Loucy (cell line): ENCODE measurements around the gene HDAC11.
"Not testable (repeated sequence)": the region's sequence is repeated elsewhere in the genome, so short reads cannot be mapped to it uniquely, and the experiment has no call there.

Source experiments
- H2AFZ ChIP-seq: fragments of 200-600 bp; sonication (generic); 2 replicates; pipeline ENCODE4 v1.6.0; 2016; ENCODE audit warnings: antibody characterized with exemption, mild to moderate bottlenecking, low read length, moderate library complexity
- H3F3A ChIP-seq: fragments of 200-600 bp; 2 replicates; pipeline ENCODE4 v1.6.0; 2016; ENCODE audit warnings: antibody characterized with exemption, low read depth, mild to moderate bottlenecking
- H3K27me3 ChIP-seq: fragments of 200-600 bp; sonication (generic); 2 replicates; pipeline ENCODE4 v1.6.1; 2014; ENCODE audit warnings: low read length, mild to moderate bottlenecking; ENCODE audit not compliant: insufficient read depth, poor library complexity, severe bottlenecking
- H3K36me3 ChIP-seq: fragments of 200-600 bp; sonication (generic); 2 replicates; pipeline ENCODE4 v1.6.1; 2016; ENCODE audit warnings: low read length; ENCODE audit not compliant: insufficient read depth
- H3K4me1 ChIP-seq: fragments of 200-600 bp; sonication (generic); 2 replicates; pipeline ENCODE4 v1.5.1; 2014; ENCODE audit warnings: low read length, mild to moderate bottlenecking; ENCODE audit not compliant: insufficient read depth, poor library complexity, severe bottlenecking
- H3K4me2 ChIP-seq: fragments of 200-600 bp; sonication (generic); 2 replicates; pipeline ENCODE4 v1.6.0; 2014; ENCODE audit warnings: antibody characterized with exemption, low read length, low read depth, mild to moderate bottlenecking; ENCODE audit not compliant: poor library complexity, severe bottlenecking
- H3K4me3 ChIP-seq: fragments of 200-600 bp; sonication (generic); 2 replicates; pipeline ENCODE4 v1.5.1; 2014; ENCODE audit warnings: low read length, mild to moderate bottlenecking, mixed read lengths; ENCODE audit not compliant: poor library complexity, severe bottlenecking
- H3K79me2 ChIP-seq: fragments of 200-600 bp; sonication (generic); 2 replicates; pipeline ENCODE4 v1.6.1; 2014; ENCODE audit warnings: low read length; ENCODE audit not compliant: insufficient read depth
- H3K9ac ChIP-seq: fragments of 200-600 bp; sonication (generic); 2 replicates; pipeline ENCODE4 v1.6.0; 2014; ENCODE audit warnings: mild to moderate bottlenecking, low read depth, low read length, moderate library complexity; ENCODE audit not compliant: poor library complexity, severe bottlenecking
- H3K9me2 ChIP-seq: fragments of 200-600 bp; sonication (generic); replicated peaks from 2 replicates; pipeline ENCODE4 v1.6.1; 2016; ENCODE audit warnings: low read depth, low read length, mixed read lengths
- H3K9me3 ChIP-seq: fragments of 200-600 bp; sonication (generic); 2 replicates; pipeline ENCODE4 v1.6.1; 2014; ENCODE audit warnings: mild to moderate bottlenecking, antibody characterized with exemption, low read length, low read depth; ENCODE audit not compliant: insufficient read depth
- H4K20me1 ChIP-seq: fragments of 200-600 bp; sonication (generic); 2 replicates; pipeline ENCODE4 v1.6.0; 2014; ENCODE audit warnings: antibody characterized with exemption, low read length, mild to moderate bottlenecking; ENCODE audit not compliant: insufficient read depth, poor library complexity, severe bottlenecking
- CTCF ChIP-seq: fragments of 200-600 bp; sonication (generic); conservative IDR thresholded peaks from 2 replicates; pipeline ENCODE4 v1.5.1; 2014; ENCODE audit warnings: mild to moderate bottlenecking, antibody characterized with exemption, low read length
- EZH2phosphoT487 ChIP-seq: fragments of 200-600 bp; IDR thresholded peaks from 2 replicates; pipeline ENCODE4 v1.6.1; 2018; ENCODE audit warnings: antibody characterized with exemption, mild to moderate bottlenecking, moderate library complexity, borderline replicate concordance

HDAC11 gene

GRCh38 chr3:13484851-13485590 lies 4.9 kb downstream of the HDAC11 start:
- no peaks in the 10 kb centered on the region for H4K20me1 ChIP-seq
- H3K27me3 ChIP-seq = no peaks in the 10 kb centered on the region
- no peaks in the 10 kb centered on the region for H3K79me2 ChIP-seq
- TF ChIP-seq CTCF (no peak), EZH2phosphoT487 (no peak)
- peak overlapping the region; percentile 54 for H3K9ac ChIP-seq
- H3K36me3 ChIP-seq = no peaks in the 10 kb centered on the region
- H3K9me2 ChIP-seq = no peaks in the 10 kb centered on the region
- H3K9me3 ChIP-seq = no peaks in the 10 kb centered on the region
- peak overlapping the region; percentile 16 for H3K4me3 ChIP-seq
- H3F3A ChIP-seq = no peaks in the 10 kb centered on the region
- peaks cover 38% of the 10 kb centered on the region for H3K4me1 ChIP-seq
- peak overlapping the region; percentile 2; the same call in 1 of the 2 replicates for H2AFZ ChIP-seq
- H3K4me2 ChIP-seq = peak overlapping the region; percentile 51

- H3K79me2 ChIP-seq, H3K9me3 ChIP-seq, H3F3A ChIP-seq, H3K9me2 ChIP-seq, H3K27me3 ChIP-seq, H4K20me1 ChIP-seq, H3K36me3 ChIP-seq, H2AFZ ChIP-seq: not testable (repeated sequence)
- Histone ChIP-seq H3K9ac (peak overlapping the region; percentile 54), H3K4me2 (peak overlapping the region; percentile 51), H3K4me1 (peaks cover 38% of the 10 kb centered on the region), H3K4me3 (peak overlapping the region; percentile 16)
Observed at GRCh38 chr3:13485630-13486562, 5.8 kb downstream of the HDAC11 start.

DNA sequence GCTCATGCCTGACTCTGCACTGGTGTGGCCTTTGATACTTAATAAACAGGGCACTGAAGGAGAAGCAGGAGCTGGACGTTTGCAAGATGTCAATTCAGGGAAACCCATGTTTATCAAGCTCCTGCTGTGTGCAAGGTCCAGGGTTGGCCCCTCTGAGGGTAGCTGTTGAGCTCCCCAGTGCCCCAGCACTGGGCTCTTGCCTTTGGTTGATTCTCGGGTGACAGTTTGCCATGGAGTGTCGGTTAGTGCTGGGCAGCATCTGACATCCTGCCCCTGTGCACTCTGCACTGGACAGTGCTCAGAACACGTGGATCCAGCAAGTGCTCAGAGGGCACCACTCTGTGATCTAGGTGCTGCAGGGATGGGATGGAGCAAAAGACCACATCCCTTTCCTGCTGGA lies 7.3 kb downstream of the HDAC11 start:
- no peak overlapping the region for H3K4me3 ChIP-seq
- H4K20me1 ChIP-seq = no peaks in the 10 kb centered on the region
- TF ChIP-seq EZH2phosphoT487 = no peak
- no peak for TF ChIP-seq CTCF
- no peaks in the 10 kb centered on the region for H3F3A ChIP-seq
- H3K79me2 ChIP-seq = no peaks in the 10 kb centered on the region
- peaks cover 38% of the 10 kb centered on the region for H3K4me1 ChIP-seq
- no peaks in the 10 kb centered on the region for H3K9me3 ChIP-seq
- no peak overlapping the region for H3K9ac ChIP-seq
- no peak overlapping the region for H3K4me2 ChIP-seq
- no peak overlapping the region for H2AFZ ChIP-seq
- H3K36me3 ChIP-seq = no peaks in the 10 kb centered on the region
- no peaks in the 10 kb centered on the region for H3K9me2 ChIP-seq
- no peaks in the 10 kb centered on the region for H3K27me3 ChIP-seq
